ENCODE measurements around the gene TSN.
"Not testable (repeated sequence)": the region's sequence is repeated elsewhere in the genome, so short reads cannot be mapped to it uniquely, and the experiment has no call there.

TSN gene

DNA sequence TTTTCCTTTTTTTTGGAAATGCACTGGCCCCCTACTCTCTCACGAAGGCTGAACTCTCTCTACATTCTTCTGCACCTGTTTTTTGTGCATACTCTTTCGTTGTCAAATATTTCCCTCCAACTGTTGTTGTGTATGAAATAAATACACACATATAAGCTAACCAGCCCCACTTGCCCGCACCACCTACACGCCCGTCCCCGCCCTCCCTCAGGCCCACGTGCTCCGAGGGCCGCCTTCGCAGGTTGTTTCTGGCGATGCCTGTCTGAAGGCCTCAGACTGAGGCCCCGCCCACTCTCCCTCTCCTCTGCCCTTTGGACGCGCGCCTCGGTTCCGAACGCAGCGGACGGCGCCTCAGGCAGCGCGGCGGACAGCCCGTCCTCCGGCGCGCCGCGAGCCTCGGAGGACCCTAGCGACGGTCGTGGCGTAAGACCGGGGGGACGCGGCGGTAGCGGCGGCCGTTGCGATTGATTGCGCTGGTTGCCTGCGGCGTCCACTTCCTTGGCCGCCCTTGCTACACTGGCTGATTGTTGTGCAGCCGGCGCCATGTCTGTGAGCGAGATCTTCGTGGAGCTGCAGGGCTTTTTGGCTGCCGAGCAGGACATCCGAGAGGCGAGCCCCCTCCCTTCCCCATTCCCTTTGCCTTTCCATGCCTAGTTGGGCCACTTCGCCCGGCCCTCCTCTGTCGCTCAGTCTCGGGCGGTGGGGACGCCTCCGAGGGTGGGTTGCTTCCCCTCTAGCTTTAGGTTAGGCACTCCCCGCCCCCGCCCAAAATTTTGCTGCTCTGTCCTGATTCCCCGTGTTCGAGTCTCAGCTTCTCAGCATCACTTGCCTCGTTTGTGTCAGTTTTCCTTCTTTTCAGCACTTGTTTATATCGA, at the start of gene TSN:
TSS of gene TSN (plus strand) at position 415 of the 875 bp plus-strand sequence. CDS start at position 544, 129 bp downstream.
- peak; percentile 97 for DNase-seq

DNA sequence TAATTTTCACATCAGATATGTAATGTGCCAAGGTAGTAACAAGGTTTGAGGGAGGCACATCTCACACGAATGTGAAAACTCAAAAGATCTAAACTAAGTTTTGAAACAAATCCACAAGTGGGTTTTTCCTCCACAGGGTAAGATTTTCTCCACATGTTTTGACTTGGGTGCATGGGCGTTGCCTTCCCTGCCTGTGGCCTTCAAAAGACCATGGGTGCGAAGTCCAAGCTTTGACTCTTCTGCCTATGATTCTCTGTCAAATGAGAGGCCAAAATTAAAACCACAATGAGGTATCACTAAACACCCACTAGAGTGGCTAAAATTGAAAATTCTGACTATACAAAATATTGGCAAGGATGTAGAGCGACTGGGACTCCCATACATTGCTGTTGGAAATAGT, 49.5 kb upstream of the TSN start:
- no peak for DNase-seq

GRCh38 chr2:121707344-121707919, 48.0 kb upstream of the TSN start:
- DNase-seq, result no peak

GRCh38 chr2:121707920-121708361, 47.5 kb upstream of the TSN start:
- no peak for DNase-seq

- DNase-seq, result no peak
Observed at GRCh38 chr2:121709776-121710469, 45.5 kb upstream of the TSN start.

DNA sequence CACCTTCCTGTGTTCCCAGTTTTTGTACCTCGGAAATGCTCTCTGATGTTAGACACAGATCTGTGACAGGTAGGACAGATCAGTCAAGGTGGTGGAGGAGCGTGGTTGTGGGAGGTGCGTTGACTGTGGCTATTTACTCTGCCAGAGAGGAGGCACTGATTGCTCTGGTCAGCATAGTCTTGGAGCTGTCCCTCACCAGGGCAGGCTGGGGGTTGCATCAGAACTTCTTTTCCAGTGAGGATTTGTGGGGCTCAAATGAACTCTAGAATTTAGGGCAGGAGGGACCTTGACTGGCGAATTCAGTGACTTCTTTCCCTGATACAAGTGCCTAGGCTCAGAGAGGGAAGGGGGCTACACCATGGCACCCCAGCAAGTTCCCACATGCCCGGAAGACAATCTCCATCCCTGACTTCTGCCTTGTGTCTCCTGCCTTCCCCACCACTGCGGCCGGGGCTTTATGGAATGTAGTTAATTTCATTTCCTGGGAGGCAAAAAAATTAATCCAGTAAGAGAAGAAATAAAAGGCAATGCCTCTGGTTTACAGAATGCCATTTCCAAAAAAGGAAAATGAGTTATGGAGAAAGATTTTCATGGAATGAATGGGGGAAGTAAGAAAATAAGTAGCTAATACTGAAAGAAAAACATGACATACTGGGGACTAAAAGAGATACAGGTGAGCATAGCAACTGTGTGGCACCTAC, 44.8 kb upstream of the TSN start:
- no peak for DNase-seq

GRCh38 chr2:121711481-121711880, 44.0 kb upstream of the TSN start:
- not testable (repeated sequence) for DNase-seq

DNA sequence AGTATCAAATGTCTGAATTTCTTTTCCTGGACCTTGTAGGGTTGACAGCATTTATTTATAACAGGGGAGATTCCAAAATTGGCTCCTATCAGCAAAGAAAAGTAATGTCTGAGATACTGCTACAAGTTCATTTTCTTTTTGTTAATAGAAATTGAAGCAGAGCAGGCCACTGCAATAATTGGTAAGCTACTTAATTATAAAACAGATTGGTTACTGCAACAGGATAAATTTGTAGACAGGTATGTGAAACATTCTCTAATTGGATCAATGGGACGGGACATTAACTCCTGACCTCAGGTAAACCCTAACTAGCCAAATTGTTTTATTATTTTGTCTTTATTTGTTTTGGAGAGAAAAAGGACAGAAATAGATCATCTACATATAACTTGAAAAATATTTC, 39.3 kb upstream of the TSN start:
- DNase-seq, result no peak

DNA sequence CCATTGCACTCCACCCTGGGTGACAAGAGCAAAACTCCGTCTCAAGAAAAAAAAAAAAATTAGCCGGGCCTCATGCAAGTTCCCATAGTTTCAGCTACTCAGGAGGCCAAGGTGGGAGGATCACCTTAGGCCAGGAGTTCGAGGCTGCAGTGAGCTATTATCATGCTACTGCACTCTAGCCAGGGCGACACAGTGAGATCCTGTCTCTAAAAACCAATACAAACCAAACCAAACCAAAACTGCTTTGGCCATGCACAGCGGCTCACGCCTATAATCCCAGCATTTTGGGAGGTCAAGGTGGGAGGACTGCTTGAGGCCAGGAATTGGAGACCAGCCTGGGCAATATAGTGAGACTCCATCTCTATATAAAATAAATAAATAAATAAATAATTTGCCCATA, 37.9 kb upstream of the TSN start:
- no peak for DNase-seq

GRCh38 chr2:121721926-121722325, 33.5 kb upstream of the TSN start:
- peak; percentile 69 to 83 for DNase-seq

- DNase-seq, result peak; percentile 51 to 60
Observed at GRCh38 chr2:121722479-121722878, 33.0 kb upstream of the TSN start.

DNA sequence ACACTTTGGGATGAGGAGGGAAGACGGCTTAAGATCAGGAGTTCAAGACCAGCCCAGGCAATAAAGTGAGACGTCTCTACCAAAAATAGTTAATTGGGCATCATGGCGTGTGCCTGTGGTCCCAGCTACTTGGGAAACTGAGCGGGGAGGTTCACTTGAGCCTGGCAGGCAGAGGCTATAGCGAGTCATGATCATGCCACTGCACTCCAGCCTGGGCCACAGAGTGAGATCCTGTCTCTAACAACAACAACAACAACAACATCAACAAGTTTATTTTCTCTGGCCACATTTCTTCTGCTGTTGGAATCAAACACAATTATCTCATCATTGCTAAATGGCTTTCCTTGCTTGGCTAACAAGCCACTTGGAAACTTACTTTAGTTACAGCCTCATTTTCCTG, 32.1 kb upstream of the TSN start:
- DNase-seq, result no peak

- no peak for DNase-seq
Observed at GRCh38 chr2:121727332-121727731, 28.1 kb upstream of the TSN start.

- DNase-seq, result no peak
Observed at GRCh38 chr2:121727950-121728349, 27.5 kb upstream of the TSN start.

- DNase-seq, result no peak
Observed at GRCh38 chr2:121731366-121731765, 24.1 kb upstream of the TSN start.

DNA sequence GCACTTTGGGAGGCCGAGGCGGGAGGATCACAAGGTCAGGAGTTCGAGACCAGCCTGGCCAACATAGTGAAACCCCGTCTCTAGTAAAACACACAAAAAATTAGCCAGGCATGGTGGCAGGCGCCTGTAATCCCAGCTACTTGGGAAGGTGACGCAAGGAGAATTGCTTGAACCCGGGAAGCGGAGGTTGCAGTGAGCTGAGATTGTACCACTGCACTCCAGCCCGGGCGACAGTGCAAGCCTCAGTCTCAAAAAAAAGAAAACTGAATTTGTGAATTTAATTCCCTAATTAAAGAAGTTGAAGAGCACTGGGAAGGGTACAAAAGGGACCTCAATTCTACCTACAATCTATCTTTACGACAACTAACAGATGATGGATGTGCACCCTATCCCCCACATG, 20.9 kb upstream of the TSN start:
- DNase-seq, result not testable (repeated sequence)

GRCh38 chr2:121735518-121736074, 19.9 kb upstream of the TSN start:
- no peak for DNase-seq

DNA sequence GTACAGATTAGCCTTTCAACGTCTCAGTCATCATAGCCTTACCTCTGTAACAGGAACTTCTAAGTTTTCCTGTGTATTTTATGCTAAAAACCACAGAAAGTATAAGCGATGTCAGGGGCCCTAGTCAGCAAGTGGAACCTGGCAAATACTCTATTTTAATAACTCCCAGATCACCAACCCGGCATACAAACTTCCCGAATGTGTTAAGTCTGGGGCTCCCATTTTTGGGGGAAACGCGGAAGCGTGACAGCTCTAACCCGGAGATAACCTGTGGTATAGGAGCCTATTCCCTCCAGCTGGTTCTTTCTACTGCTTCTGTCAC, 19.4 kb upstream of the TSN start:
- peak; percentile 51 for DNase-seq

DNA sequence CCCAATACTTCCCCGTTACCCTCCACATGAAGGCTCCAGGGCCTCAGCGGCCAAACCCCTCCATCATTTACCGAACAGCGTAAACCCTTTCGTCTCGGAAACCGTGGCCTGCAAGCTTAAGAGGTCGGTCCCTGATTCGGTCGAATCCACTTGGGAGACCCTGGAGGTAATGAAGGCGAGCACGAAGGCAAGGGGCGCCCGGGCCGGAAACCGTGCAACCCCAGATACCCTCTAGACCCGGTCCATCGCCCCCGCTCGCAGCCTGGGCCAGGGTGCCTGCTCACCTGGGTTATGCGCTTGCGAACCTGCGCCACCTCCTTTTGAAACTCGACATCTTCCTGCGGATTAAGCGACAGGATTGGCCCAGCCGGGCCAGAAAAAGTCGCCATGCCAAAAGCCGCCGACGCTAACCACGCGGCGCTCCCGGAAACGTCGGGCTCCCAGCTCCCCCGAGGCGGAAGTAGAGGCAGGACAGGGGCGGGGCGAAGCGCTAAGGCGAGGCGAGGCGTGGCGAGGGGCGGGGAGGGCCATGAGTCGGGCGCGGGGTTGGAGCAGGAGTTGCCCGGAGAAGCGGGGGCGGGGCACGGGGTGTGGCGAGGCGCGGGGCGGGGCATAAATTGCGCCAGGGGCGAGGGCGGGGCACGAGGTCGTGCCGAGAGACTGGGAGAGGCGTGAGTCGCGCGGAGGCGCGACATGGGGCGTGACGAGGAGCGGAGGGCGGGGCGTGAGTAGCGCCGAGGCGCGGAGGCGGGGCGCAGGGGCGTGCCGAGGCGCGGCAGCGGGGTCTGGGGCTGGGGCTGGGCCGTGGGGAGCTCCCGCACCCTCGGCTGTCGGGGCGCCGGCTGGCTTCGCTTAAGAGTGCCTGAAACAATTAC, 18.8 kb upstream of the TSN start, which contains the start of gene NIFK:
TSS of gene NIFK (minus strand) at position 414 of the 875 bp plus-strand sequence. CDS start at position 389, 25 bp downstream.
- DNase-seq, result peak; percentile 98 to 99

GRCh38 chr2:121740973-121741372, 14.5 kb upstream of the TSN start:
- DNase-seq, result no peak

GRCh38 chr2:121741450-121741849, 14.0 kb upstream of the TSN start:
- DNase-seq, result peak in 1 of 2 donors; percentile 49
